Testis (tissue), 3 donors: ENCODE data around the gene ZDHHC24. TPM values are rescaled to one million over a fixed set of nuclear protein-coding genes. Genes with fewer than 3 reads are reported as not detected.

Experiments used
- DNase-seq: peaks from one replicate; pipeline ENCODE4 v3.0.0-alpha.2; 2019
- H3K27ac ChIP-seq, 2 donors: fragments of 200-600 bp; sonication (generic); one replicate each; pipeline ENCODE4 v1.5.1; 2019
- H3K27me3 ChIP-seq: fragments of 200-600 bp; sonication (generic); one replicate; pipeline ENCODE4 v1.5.1; 2019
- H3K36me3 ChIP-seq: fragments of 200-600 bp; sonication (generic); one replicate; pipeline ENCODE4 v1.5.1; 2017; ENCODE audit warnings: low read depth; ENCODE audit errors: missing control alignments
- H3K4me1 ChIP-seq: fragments of 200-600 bp; sonication (generic); one replicate; pipeline ENCODE4 v1.5.1; 2019
- H3K4me3 ChIP-seq, 2 donors: fragments of 200-600 bp; sonication (generic); one replicate each; pipeline ENCODE4 v1.5.1; 2017 to 2019
- H3K9me3 ChIP-seq: fragments of 200-600 bp; sonication (generic); one replicate; pipeline ENCODE4 v1.5.1; 2017
- POLR2A ChIP-seq: fragments of 450-650 bp; IDR thresholded peaks from one replicate; pipeline ENCODE4 v1.6.1; 2017; ENCODE audit warnings: antibody characterized with exemption, mild to moderate bottlenecking, moderate library complexity
- WGBS, 2 donors: methylation state at CpG; one replicate each; pipeline ENCODE4 v1.1.5; 2018; 5-methylcytosine and 5-hydroxymethylcytosine counted together
- intact Hi-C: fragments of 100-400 bp; cut with DNase I; formaldehyde crosslinking; loops from one replicate; pipeline ENCODE4 v1.15.1; 2023; ENCODE audit warnings: low total_unique reads
- polyA plus RNA-seq: library from polyadenylated mRNA; stranded (reverse); fragments of 350-450 nt; fragmentation: Illumina TruSeq; extraction: RNeasy Lipid Tissue Mini Kit (QIAGEN cat#74804); gene quantifications from one replicate; pipeline ENCODE4 v1.2.3, GENCODE V29; 2014; ENCODE audit warnings: low read depth, low replicate concordance; ENCODE audit not compliant: insufficient read depth
- total RNA-seq, 2 donors: library from RNA; depleted of rRNA; stranded (reverse); fragments of >200 nt; gene quantifications; one replicate each; pipeline ENCODE4 v1.2.3, GENCODE V29; 2016
- TF ChIP-seq, protein P1 (sequence below), 3 experiments: fragments of 450-650 bp in 2 of 3; fragments of 200-600 bp in 1 of 3; sonication (generic) in 1 of 3; IDR thresholded peaks; one replicate each; pipeline ENCODE4 v1.5.1; 2016 to 2019; ENCODE audit warnings: antibody characterized with exemption in 3 of 3, mild to moderate bottlenecking in 2 of 3, moderate library complexity in 1 of 3

Gene ZDHHC24
- total and polyA plus RNA-seq, 3 donors from 2014 or later: 9.2 to 23.3 (median 20.7) TPM

DNA sequence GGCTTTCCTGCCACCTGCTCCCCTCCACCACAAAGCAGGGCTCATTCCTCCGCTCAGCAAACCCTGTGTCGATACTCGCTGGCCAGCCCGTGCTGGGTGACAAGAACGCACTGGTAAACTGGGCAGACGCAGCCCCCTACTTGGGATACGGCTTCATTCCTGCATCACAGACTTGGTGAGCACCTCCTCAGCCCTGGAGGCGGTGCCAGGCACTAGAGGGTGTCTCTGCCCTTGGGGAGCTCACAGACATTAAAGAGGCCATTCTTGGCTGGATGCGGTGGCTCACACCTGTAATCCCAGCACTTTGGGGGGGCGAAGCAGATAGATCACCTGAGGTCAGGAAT is 6.0 kb downstream of the ZDHHC24 start:
- Histone ChIP-seq H3K27me3 (no peaks in the 10 kb centered on the region), H3K9me3 (no peaks in the 10 kb centered on the region), H3K27ac (no peak overlapping the region), H3K36me3 (no peaks in the 10 kb centered on the region), H3K4me1 (peaks cover 5% of the 10 kb centered on the region), H3K4me3 (no peak overlapping the region)
- intact Hi-C loops: no loop called here
- WGBS, 2 donors: 89 to 96% methylated on average over 7 to 10 of the region's 10 CpGs
- no peak for TF ChIP-seq POLR2A
- TF ChIP-seq, protein P1, sequence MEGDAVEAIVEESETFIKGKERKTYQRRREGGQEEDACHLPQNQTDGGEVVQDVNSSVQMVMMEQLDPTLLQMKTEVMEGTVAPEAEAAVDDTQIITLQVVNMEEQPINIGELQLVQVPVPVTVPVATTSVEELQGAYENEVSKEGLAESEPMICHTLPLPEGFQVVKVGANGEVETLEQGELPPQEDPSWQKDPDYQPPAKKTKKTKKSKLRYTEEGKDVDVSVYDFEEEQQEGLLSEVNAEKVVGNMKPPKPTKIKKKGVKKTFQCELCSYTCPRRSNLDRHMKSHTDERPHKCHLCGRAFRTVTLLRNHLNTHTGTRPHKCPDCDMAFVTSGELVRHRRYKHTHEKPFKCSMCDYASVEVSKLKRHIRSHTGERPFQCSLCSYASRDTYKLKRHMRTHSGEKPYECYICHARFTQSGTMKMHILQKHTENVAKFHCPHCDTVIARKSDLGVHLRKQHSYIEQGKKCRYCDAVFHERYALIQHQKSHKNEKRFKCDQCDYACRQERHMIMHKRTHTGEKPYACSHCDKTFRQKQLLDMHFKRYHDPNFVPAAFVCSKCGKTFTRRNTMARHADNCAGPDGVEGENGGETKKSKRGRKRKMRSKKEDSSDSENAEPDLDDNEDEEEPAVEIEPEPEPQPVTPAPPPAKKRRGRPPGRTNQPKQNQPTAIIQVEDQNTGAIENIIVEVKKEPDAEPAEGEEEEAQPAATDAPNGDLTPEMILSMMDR (IDR thresholded peaks at IDR 0.05): no peak
- DNase-seq: no peak

DNA sequence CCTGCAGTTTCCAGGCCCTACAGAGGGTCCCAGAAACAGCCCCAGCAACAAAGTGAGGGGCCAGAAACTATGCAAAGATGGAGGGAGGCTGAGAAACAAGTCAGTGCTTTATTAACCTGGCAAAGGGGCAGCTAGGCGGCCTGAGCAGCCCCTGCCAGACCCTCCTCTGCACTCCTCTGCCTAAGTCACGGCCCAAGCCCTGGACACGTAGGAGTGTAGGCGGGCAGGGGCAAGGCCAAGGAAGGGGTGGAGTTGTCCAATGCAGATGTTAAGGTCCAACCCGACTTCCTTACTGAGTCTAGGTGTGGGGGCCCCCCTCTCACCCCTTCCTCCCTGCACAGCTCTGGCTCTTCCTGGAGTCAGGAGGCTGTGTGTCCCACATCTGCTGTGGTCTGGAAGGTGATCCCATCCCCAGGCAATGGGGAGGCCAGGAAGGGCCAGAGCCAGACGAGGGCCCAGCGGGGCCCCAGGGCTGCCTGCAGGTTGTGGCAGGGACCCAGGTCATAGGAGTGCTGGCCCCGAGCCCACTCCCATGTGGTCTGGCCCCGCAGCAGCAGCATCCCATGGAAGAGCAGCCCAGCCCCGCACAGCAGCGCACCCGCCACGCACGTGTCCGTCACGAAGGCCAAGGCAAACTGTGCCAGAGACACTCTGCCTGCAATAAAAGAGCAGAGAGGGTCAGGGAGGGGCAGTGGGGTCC is 6.5 kb downstream of the ZDHHC24 start:
- Histone ChIP-seq H3K4me1 (peaks cover 5% of the 10 kb centered on the region), H3K27me3 (no peaks in the 10 kb centered on the region), H3K36me3 (no peaks in the 10 kb centered on the region), H3K4me3 (no peak overlapping the region), H3K27ac (no peak overlapping the region), H3K9me3 (no peaks in the 10 kb centered on the region)
- 78 to 80% methylated on average over 14 to 16 of the region's 16 CpGs for WGBS, 2 donors
- DNase-seq: no peak
- no peak for TF ChIP-seq POLR2A
- TF ChIP-seq, protein P1 (IDR thresholded peaks at IDR 0.05): no peak
- intact Hi-C loops: no loop called here

GRCh38 chr11:66532784-66533183 is 13.1 kb downstream of the ZDHHC24 start:
- intact Hi-C loops: no loop called here
- Histone ChIP-seq H3K9me3 (no peaks in the 10 kb centered on the region), H3K27me3 (no peaks in the 10 kb centered on the region), H3K27ac (no peak overlapping the region), H3K4me1 (no peaks in the 10 kb centered on the region), H3K4me3 (no peak overlapping the region), H3K36me3 (no peaks in the 10 kb centered on the region)
- TF ChIP-seq POLR2A: no peak
- TF ChIP-seq, protein P1 (IDR thresholded peaks at IDR 0.05): no peak
- 84 to 87% methylated on average over 6 of the region's 6 CpGs for WGBS, 2 donors
- DNase-seq: no peak

GRCh38 chr11:66531841-66532240 is 14.0 kb downstream of the ZDHHC24 start:
- H3K27ac ChIP-seq: no peak overlapping the region
- H3K4me1 ChIP-seq: no peaks in the 10 kb centered on the region
- H3K9me3 ChIP-seq: no peaks in the 10 kb centered on the region
- intact Hi-C loops: no loop called here
- TF ChIP-seq, protein P1 (IDR thresholded peaks at IDR 0.05): no peak
- TF ChIP-seq POLR2A: no peak
- WGBS, 2 donors: 91 to 96% methylated on average over 8 to 11 of the region's 11 CpGs
- no peaks in the 10 kb centered on the region for H3K27me3 ChIP-seq
- no peak overlapping the region for H3K4me3 ChIP-seq
- DNase-seq: no peak
- H3K36me3 ChIP-seq: no peaks in the 10 kb centered on the region
